ENCODE measurements around the gene KLF15.

Gene KLF15

DNA sequence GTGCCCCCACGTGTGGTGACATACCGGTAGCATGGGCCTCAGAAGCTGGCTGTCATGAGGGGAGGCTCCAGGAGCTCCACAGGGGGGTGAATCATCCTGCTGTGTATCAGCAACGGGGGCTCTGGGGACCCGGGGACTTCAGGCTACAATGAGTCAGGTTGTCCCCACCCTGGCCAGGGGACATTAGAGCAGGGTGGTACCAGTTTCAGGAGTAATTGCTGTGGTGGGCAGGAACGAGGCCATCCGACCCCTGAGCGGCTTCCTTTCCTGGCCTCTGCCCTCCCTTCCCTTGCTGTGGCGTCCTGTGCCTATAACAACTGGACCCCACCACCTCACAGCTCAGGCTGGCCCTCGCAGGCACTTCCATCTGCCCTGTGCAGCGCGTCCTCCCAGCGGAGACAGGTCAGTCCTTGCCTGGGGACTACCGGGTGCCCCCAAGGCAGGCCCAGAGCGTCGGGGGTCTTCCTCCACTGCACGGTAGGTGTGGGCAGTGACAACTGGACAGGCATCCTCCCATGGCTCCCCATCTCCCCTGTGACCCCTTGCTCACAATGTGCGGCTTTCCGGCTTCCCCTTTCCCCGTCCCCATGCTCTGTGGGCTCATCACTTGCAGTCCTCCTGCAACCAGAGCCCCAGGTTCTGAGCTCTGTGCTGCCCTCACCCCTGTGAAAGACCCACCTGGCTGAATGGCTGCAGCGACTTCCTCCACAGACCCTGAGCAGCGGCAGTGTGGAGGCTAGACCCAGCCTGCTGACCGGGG is 57.0 kb downstream of the KLF15 start:
- TF ChIP-seq, protein P1, sequence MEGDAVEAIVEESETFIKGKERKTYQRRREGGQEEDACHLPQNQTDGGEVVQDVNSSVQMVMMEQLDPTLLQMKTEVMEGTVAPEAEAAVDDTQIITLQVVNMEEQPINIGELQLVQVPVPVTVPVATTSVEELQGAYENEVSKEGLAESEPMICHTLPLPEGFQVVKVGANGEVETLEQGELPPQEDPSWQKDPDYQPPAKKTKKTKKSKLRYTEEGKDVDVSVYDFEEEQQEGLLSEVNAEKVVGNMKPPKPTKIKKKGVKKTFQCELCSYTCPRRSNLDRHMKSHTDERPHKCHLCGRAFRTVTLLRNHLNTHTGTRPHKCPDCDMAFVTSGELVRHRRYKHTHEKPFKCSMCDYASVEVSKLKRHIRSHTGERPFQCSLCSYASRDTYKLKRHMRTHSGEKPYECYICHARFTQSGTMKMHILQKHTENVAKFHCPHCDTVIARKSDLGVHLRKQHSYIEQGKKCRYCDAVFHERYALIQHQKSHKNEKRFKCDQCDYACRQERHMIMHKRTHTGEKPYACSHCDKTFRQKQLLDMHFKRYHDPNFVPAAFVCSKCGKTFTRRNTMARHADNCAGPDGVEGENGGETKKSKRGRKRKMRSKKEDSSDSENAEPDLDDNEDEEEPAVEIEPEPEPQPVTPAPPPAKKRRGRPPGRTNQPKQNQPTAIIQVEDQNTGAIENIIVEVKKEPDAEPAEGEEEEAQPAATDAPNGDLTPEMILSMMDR (IDR thresholded peaks at IDR 0.05; ENCODE audit: low read depth, low read length) = no peak
- no peak for TF ChIP-seq POLR2A (IDR thresholded peaks at IDR 0.05; ENCODE audit: extremely low read depth, insufficient read length)
- TF ChIP-seq MYC (IDR thresholded peaks at IDR 0.05; ENCODE audit: low read depth, low read length) = no peak
- TF ChIP-seq, protein P2, sequence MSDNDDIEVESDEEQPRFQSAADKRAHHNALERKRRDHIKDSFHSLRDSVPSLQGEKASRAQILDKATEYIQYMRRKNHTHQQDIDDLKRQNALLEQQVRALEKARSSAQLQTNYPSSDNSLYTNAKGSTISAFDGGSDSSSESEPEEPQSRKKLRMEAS (IDR thresholded peaks at IDR 0.05; ENCODE audit: low read depth, low read length) = no peak
- no peak overlapping the region for H3K4me3 ChIP-seq (ENCODE audit: low read depth, low read length)
- DNase-seq (ENCODE audit: low read depth) = no peak

DNA sequence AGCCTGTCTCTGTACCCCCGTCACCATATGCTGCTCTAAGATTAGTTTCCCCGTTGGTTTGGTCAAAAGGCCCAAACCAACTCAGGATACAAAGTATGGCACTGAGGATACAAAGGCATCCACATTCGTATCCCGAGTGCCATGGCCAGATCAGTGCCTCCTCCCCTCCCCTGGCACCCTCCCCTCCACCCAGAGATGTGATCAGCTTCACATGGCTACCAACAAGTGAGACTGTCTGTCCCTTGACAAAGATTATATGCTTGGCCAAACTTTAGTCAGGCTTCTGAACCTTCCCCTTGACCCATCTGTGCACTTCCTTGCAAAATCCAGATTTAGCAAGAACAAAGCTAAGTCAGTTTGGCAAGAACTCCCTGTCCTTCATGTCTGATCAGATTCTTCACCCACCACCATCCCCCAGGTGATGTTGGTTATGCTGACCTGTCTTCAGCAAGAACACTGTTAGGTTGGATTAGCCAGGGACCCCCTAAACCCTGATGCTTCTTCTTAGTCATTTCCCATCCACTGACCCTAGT is 61.7 kb downstream of the KLF15 start:
- TF ChIP-seq, protein P2 (IDR thresholded peaks at IDR 0.05; ENCODE audit: low read depth, low read length) = no peak
- no peak for TF ChIP-seq POLR2A (IDR thresholded peaks at IDR 0.05; ENCODE audit: extremely low read depth, insufficient read length)
- TF ChIP-seq MYC (IDR thresholded peaks at IDR 0.05; ENCODE audit: low read depth, low read length) = no peak
- TF ChIP-seq, protein P1 (IDR thresholded peaks at IDR 0.05; ENCODE audit: low read depth, low read length) = no peak
- no peak overlapping the region for H3K4me3 ChIP-seq (ENCODE audit: low read depth, low read length)
- no peak for DNase-seq (ENCODE audit: low read depth)

DNA sequence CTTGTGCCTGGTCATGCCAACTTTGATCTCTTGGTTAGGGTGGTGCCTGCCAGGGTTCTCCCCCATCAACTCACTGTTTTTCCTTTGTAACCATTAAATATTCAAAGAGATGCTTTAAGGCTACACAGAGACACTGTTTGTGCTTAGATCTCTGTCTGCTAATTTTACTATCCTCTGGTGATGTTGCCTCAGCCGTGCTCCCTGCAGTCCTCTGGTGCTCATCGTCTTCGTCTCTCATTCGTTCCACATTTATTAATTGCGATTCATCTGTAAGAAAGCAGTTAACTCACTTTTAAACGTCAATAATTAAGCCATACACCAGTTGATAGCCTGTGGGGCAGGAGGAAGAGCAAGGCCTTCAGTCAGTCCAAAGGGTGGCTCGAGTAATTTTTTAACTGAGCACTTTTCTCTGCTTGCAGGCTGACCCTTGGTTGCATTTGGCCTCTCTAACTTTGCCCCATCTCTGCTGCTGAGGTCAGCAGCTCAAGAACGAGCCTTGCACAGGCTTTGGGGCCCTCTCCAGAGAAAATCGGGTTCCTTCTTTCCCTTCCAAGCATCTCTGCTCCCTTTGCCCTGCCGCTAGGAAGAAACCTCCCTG is 62.9 kb downstream of the KLF15 start:
- H3K4me3 ChIP-seq (ENCODE audit: low read depth, low read length) = no peak overlapping the region
- DNase-seq (ENCODE audit: low read depth) = no peak
- TF ChIP-seq MYC (IDR thresholded peaks at IDR 0.05; ENCODE audit: low read depth, low read length) = no peak
- TF ChIP-seq POLR2A (IDR thresholded peaks at IDR 0.05; ENCODE audit: extremely low read depth, insufficient read length) = no peak
- TF ChIP-seq, protein P1 (IDR thresholded peaks at IDR 0.05; ENCODE audit: low read depth, low read length) = no peak
- TF ChIP-seq, protein P2 (IDR thresholded peaks at IDR 0.05; ENCODE audit: low read depth, low read length) = no peak

DNA sequence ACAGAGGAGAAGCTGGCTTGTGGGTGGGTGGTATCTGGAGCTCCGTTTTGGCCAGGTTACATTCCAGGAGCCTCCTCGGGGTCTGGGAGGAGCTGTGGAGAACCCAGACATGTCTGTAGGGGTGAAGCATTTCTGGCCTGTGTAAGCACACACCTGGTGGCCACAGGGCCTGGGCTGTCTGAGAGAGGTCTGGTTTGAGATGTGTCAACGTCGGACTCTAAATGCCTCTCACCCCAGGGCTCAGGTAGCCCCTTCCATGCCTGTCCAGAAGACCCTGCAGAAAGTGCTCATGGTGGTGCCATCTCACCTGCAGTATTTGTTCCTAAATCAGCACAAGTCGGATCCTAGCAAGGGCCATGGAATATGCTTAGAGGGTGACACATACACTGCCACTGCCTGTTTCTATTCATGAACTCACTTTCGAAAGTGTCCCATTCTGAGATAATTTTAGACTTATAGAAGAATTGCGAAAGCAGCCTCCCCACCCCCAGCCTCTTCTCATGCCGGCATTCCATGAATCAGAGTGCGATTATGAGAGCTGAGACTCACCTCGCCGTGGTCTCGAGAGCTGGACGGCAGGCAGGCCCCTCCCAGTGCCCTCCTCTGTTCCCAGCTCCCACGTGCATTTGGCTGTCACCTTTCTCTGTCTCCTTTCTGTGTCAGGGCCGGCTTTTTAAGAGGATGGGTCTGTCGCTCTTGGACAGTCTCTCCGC is 63.7 kb downstream of the KLF15 start:
- no peak overlapping the region for H3K4me3 ChIP-seq (ENCODE audit: low read depth, low read length)
- TF ChIP-seq, protein P2 (IDR thresholded peaks at IDR 0.05; ENCODE audit: low read depth, low read length) = no peak
- TF ChIP-seq, protein P1 (IDR thresholded peaks at IDR 0.05; ENCODE audit: low read depth, low read length) = no peak
- peak; percentile 18 for DNase-seq (ENCODE audit: low read depth)

All from NB4 (cell line).